Right renal pelvis (tissue), 4 donors: ENCODE measurements around the gene PRKCA. TPM values are rescaled to one million over a fixed set of nuclear protein-coding genes. Genes with fewer than 3 reads are reported as not detected.
"Not testable (repeated sequence)": the region's sequence is repeated elsewhere in the genome, so short reads cannot be mapped to it uniquely, and the experiment has no call there.

ENCODE experiments used
- DNase-seq, 4 donors: peaks; one replicate each; pipeline ENCODE4 v3.0.0-alpha.2; 2013; ENCODE audit warnings: low read depth in 4 of 4, low spot score in 3 of 4, missing footprints in 1 of 4
- polyA plus RNA-seq, 4 donors: library from polyadenylated mRNA; unstranded; fragments of 120-200 nt; gene quantifications; one replicate each; pipeline ENCODE4 v1.2.1, GENCODE V29; 2013; ENCODE audit not compliant: insufficient read length in 4 of 4

The PRKCA gene
- polyA plus RNA-seq, 4 donors, result 20.9 to 25.9 (median 24.5) TPM

DNA sequence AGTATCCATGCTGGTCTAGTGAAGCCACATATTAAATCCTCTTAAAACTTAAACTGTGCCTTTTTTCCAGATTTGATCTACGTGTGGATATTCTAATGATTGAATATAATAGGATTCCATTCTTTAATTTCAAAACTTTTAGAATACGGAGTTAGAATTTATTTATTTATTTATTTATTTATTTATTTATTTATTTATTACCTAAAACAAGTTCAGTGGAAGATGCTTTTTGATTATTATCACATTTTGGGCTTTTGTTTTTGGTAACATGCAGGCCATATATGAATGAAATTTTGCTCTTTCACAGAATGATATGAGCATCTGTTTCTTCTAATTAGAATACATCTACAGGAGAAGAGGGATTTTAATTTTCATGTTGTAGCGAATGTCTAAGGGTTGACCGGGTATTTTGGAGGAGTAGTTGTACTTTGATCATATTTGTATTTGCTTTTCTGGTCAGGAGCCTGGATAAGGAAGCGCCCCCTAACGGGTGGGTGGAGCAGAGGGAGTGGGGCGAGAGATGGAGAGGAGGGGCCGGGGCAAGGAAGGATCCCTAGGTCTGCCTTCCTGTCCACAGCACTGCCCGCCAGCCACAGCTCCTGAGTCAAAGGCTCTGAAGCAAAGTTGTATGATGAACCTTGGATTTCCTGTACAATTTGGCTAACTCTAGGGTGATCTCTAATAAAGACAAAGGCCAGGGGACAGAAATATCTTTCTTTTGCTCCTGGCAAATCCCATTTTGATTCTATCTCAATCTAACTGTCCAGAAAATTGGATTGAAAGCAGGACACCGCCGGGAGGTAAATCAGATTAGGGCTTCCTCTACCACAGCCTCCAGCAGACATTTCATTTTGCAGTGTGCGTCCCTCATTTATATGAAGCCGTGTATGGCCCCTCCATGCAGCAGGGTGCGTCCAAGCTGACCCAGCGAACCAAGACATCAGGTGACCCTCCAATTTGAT, 149.1 kb downstream of the PRKCA start:
- DNase-seq, result no peak

DNA sequence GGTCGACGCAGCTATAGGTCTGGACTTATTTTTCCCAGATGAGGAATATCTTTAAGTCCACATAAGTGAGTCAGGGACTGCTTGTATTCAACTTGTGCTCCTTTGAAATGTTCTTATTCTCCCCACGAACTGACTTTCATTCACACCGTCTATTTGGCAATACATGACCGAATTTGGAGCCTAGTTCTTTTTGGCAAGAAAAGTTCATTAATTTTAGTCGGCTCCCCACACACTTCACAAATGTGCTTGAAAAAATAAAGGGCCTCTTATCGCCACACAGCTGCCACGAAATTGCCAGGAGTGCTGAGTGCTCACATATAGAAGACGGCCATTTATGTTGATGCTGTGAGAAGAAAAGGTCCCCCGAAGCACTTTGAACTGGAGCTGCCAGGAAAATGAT, 152.6 kb downstream of the PRKCA start:
- no peak for DNase-seq

DNA sequence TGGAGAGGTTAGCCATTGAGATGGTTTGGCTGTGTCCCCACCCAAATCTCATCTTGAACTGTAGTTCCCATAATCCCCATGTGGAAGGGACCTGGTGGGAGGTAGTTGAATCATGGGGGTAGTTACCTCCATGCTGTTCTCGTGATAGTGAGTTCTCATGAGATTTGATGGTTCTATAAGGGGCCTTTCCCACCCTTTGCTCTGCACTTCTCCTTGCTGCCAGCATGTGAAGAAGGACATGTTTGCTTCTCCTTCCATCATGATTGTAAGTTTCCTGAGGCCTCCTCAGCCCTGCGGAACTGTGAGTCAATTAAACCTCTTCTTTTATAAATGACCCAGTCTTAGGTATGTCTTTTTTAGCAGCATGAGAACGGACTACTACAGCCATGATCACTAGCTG, 155.1 kb downstream of the PRKCA start:
- DNase-seq, result not testable (repeated sequence)

DNA sequence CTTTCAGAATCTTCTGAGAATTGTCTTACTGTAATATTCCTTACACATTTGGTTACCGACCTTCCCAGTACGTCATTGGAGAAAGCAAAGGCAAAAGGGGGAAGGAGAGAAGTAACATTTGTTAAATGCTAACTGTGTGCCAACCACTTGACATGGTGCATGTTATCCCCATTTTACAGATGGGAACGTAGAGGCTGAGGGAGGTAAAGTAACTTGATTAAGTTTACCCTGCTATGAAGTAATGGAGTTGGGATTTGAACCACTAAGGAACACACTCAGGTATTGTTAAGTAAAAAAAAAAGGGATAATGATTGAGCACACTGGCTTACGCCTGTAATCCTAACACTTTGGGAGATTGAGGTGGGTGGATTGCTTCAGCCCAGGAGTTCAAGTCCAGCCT, 156.4 kb downstream of the PRKCA start:
- no peak for DNase-seq

DNA sequence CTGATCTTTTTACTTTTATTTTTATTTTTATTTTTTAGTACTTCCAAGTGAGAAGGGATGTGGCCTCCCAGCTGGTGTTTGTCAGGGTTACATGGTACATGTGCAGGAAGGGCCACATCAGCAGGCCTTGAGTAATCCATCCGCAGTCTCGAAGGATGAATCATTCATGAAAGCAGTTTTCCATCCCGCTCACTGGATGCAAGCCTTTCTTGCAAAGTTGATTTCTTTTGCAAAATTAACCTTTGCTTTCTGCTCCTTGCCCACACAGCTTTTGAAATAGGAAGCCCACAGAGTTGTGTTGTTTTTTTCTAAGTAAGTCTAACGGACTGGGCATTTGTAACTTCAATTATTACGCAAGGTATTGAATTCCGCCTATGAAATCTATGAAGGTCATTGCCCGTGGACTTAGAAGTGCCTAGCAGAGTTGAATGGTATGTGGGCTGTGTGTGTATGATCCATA, 157.4 kb downstream of the PRKCA start:
- DNase-seq, result no peak

DNA sequence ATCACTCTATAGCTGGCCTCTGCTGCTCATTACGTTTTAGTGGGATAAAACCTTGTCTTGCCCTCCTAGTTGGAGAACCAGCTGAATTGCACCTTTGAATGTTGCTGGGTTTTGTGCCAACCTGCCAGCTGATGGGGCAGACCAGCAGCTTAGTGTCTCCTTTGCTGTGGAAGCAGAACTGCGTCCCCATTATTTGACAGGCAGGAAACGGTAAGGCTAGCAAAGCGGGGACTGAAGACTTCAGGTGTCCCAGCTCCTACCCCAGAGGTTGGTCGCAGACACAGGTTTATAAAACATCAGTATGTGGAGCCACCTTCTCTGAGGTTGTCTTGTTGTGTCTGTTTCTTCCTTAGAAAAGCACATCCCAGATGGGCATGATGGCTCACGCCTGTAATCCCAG, 158.1 kb downstream of the PRKCA start:
- no peak for DNase-seq

DNA sequence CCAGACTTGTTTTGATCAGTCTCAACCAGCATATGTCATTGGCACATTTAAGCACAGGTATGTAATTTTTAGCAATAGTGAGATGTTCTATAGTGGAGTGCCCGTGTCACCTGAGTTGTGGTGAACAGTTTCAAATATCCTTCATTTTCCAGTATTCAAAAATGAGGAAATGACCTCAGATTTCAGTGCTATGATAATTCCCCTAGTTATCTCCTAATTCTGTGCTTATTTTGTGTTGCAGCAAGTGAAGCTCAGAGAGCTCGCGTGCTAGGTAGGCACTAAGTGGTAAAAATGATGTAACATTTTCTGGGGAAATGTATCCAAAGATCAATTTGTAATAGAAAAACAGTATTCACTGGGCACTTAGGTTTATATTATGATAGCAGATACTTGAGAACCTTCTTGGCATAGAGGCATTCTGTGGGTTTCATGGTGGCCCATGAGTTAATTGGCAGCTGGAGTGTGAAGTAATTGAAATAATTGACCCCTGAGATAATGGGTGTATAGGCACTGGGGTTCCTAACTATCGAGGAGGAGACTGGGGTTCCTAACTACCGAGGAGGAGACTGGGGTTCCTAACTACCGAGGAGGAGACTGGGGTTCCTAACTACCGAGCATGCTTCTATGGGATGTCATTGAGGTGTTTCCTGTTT, 159.1 kb downstream of the PRKCA start:
- DNase-seq, result no peak

DNA sequence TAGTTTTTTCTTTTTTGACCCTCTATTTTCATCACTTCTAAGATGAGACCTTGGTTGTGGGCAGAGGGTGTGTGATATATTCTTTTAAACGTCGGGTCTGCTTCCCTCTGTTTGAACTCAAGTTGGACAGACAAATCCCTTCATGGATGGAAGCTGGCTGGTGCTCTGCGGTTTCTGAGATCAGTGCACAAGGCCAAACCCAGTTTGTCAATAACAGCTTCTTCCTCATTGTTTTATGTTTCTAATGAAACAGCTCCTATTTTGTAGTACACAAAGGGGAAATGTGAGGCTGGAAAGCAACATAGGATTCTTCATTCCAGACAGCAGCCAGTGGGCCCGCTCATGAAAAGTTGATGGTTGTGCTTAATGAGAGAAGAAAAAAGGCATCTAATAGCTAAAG, 159.6 kb downstream of the PRKCA start:
- no peak for DNase-seq

DNA sequence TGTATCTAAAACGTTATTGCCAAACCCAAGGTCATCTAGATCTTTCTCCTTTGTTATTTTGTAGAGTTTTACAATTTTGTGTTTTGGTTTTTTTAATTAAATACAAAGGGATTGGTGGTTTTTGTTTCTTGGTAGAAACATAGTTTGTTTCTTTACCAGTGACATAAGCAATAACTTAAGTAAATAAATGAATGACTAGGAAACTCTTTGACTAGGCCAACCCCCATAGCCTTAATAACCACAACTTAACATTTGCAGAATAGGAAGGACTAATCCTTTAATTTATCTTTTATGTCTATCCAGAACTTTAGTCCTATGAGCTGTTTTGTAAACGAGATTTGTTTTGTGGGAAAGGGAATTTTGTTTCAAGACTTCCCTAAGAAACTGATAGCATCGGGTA, 162.5 kb downstream of the PRKCA start:
- no peak for DNase-seq

DNA sequence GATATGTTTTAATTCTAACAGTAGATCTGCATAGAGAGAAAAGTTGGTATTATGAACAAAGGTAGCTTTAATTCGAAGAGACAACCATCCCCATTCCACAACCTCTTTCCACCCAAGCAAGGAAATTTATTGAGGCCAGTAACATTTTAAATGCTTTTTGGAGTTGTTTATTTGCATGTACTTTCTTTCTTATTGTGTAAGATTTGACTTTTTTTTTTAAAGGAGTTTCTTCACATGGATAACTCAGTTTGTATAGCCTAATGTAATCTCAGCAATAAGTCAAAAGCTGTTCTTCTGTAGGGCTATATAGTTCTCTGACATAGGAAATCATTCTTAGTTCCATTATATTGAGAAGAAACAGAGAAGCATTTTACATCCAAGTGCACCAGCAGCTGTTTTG, 163.3 kb downstream of the PRKCA start:
- no peak for DNase-seq

DNA sequence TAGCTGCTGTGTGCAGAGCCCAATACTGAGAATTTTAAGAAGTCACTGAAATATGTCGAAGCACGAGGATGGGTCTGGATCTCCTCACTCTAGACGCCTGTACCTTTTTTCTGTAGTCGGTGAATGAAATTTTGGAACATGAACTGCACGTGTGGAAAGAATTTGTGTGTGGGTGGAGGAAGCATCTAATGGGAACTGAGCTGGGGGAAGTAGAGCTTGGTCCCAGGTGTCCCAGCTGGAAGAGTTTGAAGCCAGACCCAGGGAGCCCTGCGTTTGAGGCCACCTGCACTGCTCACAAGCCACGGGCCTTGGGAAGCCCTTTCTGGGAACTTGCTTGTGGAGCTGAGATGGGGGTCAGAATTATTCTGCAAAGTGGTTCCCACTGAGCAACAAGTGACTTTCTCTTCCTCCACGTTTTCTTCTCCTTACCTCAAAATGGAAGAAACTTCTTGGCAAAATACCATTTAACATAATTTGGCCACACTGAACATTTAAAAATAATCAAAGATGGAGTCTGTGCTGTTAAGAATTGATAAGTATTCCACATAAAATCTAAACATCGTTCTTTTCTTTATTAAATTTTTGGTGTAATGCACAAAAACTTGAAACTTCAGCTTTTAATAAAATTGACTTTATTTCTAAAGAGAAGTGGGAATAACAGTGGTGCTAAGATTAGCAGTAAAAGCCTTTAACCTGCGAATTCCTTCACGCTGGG, 163.8 kb downstream of the PRKCA start:
- DNase-seq, result no peak

DNA sequence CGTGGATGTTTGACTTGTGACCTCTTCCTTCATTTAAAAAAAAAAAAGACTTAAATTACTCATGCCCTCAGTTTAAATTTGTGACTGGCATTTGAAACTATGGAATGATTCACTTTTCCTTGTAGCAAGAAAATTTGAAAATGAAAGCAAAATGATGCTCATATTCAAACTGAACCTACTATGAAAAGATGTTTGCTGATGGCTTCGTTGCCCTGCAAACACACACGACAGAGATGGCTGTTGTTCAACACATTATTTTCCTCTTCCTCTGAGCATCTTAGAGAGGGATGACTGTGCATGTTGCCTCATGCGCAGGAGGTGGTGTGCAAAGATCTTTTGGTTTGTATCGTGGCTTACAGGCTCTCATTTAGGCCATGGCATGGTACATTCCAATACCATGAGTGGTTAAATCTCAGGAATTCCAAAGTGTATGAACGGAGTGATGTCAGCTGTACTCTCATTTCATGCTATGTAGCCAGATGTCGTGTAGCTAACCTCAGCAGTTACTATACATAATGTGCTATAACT, 164.5 kb downstream of the PRKCA start:
- DNase-seq, result peak in 2 of 4 donors; percentile 40 to 60

DNA sequence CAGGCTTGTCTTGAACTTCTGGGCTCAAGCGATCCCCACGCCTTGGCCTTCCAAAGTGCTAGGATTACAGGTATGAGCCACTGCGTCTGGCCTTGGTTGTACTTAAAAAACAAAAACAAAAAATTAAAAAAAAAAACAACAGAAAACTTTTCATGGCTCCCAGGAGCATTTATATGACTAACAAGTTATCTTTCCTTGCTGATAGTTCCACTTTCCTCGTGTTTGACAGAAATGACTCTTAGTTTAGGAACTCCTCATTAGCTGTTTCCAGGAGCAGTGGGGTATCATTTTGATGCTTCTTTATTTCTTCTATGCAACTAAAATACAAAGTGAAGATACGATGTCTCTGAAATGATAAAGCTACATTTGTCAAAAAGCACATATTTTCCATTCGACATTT, 165.4 kb downstream of the PRKCA start:
- DNase-seq, result no peak

DNA sequence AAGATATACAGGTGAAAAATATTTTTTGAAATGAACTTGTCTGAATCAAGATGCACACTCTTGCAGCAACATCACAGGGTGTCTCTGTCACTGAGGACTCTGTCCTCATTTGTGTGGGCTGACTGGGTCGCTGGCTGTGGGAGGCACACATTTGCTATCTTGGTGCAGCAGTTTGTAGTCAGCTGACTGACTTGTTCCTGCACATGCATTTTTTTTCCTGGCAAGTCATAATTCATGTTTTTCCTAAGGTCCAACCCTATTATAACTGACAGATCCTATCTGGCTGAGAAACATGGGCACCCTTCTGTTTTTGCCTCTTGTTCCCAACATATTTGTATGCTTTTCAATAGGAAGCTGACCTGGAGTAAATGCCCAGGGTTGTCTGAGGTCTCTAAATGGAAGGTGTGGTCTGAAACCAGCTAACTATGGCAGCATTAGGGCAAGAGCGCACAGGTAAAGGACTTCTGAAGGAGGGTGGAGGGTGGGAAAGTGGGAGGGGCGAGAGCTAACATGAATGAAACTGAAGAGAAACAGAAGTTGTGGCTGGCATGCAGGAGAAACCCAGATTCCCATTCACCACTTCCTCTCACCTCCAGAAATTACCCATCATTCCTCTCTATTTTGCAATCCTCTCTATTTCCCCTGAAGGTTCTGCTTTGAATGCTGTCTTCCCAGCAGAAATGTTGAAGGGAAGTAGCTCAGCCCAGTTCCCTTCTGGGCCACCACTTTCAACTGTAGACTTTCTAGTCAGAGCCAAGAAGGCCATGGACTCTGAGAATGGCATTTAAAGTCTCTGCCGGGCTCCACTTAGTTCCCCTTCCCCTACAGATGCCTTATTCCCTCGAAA, 166.1 kb downstream of the PRKCA start:
- no peak for DNase-seq

DNA sequence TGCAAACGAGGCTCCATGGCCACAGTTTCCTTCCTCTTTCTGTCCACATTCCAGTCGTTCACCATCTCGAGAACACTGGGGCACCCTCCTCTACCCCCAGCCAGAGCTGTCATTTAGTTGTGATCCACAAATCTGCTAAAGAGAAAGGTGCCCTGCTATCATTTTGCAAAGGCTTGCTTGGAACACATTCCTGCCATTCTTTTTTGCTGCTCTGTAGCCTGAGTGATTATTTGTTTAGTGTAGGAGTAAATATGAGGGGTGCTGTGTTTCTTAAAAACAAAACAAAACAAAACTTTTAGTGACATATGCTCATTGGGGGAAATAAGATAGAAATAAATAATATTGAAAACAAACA, 166.7 kb downstream of the PRKCA start:
- DNase-seq, result no peak

DNA sequence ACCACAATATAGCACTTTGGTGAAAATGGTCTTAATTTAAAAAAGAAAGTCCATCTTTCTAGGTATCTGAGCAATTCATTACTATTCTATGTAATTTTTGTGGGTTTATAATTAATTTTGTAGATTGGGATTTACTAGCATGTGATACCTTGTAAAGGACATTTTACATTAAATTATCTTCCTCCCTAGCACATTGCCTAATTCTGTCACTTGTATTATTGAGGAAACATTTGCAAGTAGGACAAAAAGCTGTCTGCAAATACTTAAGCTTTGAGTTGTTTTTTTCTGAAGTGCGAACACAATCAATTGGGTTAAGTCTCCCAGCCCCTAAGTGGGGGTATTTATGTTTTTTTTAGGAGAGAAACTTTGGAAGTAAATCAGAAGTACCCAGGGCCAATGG, 167.0 kb downstream of the PRKCA start:
- DNase-seq, result no peak

DNA sequence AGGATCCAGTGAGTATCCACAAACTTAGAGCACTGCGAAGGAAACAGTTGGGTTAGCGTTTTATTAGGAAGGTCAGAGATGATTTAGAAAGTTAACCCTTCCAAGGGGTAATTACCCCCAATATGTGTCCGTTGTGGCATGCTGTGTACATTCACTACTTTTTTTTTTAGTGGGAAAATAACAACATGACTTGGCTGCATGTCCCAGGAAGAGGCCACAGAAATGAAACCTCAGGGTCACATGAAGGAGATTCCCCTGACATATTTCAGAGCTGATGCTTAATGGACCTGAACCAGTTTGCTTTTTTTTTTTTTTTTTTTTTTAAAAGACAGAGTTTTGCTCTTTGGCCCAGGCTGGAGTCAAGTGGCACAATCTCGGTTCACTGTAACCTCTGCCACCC, 167.5 kb downstream of the PRKCA start:
- no peak for DNase-seq

DNA sequence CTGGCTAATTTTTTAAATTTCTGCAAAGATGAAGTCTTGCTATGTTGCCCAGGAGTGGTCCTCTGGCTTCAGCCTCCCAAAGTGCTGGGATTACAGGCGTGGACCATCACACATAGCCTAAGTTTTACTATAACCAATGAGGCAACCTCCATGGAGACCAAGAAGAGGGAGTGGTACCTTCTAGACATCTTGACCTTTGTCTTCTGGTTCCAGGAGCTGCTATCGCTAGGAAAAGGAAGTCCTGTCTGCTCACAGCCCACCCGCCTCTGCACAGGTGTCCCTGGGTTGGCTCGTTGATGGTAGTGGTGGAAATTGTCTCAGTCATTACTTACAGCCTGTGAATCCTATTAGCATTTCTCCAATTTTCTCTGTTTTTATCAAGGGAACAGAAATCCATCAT, 169.7 kb downstream of the PRKCA start:
- DNase-seq, result no peak

DNA sequence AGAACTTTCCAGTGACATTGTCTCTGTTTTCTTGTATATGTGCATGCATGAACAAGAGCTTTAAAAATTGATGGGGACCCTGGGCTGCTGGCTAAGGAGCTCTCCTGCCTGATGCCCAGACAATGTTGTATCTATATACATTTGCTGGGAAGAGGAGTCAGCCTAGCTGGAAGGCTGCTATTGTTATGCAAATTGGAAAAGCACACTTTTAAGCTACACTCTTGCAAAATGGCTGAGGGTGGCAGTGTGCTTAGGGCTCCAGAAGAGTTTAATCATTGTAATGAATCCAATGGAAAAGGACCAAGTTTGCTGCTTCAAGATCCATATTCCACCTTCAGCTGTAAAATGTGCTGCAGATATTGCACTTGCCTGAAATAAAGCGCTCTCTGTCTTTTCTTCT, 171.8 kb downstream of the PRKCA start:
- DNase-seq, result no peak

DNA sequence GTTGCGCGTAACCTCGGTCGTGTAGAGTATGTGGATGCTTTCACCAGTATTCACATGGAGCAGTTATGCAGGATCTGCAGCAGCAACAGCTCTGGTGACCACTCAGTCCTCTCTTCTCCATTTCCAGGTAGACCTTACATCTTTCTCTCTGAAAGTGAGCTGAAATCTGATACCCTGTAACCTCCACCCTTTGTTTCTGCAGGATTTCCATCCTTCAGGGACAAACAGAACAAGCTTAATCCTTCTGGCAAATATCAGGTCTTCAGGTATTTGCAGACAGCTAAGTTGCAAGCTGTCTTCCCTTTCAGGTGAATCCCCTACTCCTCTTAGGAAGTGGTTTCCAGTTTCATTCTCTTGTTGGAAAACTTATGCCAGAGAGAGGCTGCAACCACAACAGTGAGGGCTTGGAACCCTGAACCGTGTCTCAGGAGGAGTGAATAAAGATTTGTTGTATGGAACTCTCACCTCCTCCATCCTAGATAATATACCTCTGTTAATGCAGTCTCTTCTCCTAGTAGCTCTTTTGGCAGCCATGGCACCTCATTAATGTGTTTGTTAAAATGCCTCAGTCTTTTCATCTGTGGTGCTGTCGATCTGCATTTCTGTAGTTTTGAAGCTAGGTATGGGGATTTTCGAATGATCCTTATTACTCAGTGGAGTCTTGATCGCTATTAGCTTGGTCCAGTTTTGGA, 172.5 kb downstream of the PRKCA start:
- no peak for DNase-seq
